GM19468 (cell line): ENCODE measurements around the gene LHFPL5.

Source experiments
- ATAC-seq: cut with Tn5 transposase; IDR thresholded peaks from one replicate; pipeline ENCODE4 v1.9.1; 2021; ENCODE audit warnings: mild to moderate bottlenecking, moderate library complexity, moderate number of reproducible peaks; ENCODE audit not compliant: unreplicated experiment; ENCODE audit errors: extremely low read depth

Gene LHFPL5

GRCh38 chr6:35788423-35788982 lies 16.6 kb upstream of the LHFPL5 start:
- ATAC-seq, result no peak

GRCh38 chr6:35790683-35791082 lies 14.5 kb upstream of the LHFPL5 start:
- ATAC-seq, result no peak

- no peak for ATAC-seq
Observed at GRCh38 chr6:35794536-35795452, 10.4 kb upstream of the LHFPL5 start.

GRCh38 chr6:35795453-35796071 lies 9.6 kb upstream of the LHFPL5 start:
- ATAC-seq, result no peak

GRCh38 chr6:35796236-35796635 lies 8.9 kb upstream of the LHFPL5 start:
- ATAC-seq, result no peak

GRCh38 chr6:35797837-35798526 lies 7.2 kb upstream of the LHFPL5 start:
- no peak for ATAC-seq

GRCh38 chr6:35798706-35799105 lies 6.4 kb upstream of the LHFPL5 start:
- no peak for ATAC-seq

GRCh38 chr6:35801148-35801547 lies 4.0 kb upstream of the LHFPL5 start:
- ATAC-seq, result no peak

- ATAC-seq, result no peak
Observed at GRCh38 chr6:35808688-35809087, 3.5 kb downstream of the LHFPL5 start.

- ATAC-seq, result no peak
Observed at GRCh38 chr6:35809809-35810208, 4.7 kb downstream of the LHFPL5 start.

- ATAC-seq, result no peak
Observed at GRCh38 chr6:35810971-35811698, 6.0 kb downstream of the LHFPL5 start.

GRCh38 chr6:35811699-35811995 lies 6.5 kb downstream of the LHFPL5 start:
- no peak for ATAC-seq

- ATAC-seq, result no peak
Observed at GRCh38 chr6:35817515-35817914, 12.4 kb downstream of the LHFPL5 start.

GRCh38 chr6:35823601-35824000 lies 18.4 kb downstream of the LHFPL5 start:
- no peak for ATAC-seq

- ATAC-seq, result no peak
Observed at GRCh38 chr6:35824552-35825192, 19.5 kb downstream of the LHFPL5 start.

GRCh38 chr6:35829306-35829705 lies 24.2 kb downstream of the LHFPL5 start:
- no peak for ATAC-seq

GRCh38 chr6:35831257-35832007 lies 26.3 kb downstream of the LHFPL5 start:
- ATAC-seq, result no peak

- ATAC-seq, result no peak
Observed at GRCh38 chr6:35833536-35833935, 28.4 kb downstream of the LHFPL5 start.

- no peak for ATAC-seq
Observed at GRCh38 chr6:35839019-35839418, 33.9 kb downstream of the LHFPL5 start.
